PC-3 (cell line): ENCODE measurements around the gene PRR14L. TPM values are rescaled to one million over a fixed set of nuclear protein-coding genes. Genes with fewer than 3 reads are reported as not detected.
"Not testable (repeated sequence)": the region's sequence is repeated elsewhere in the genome, so short reads cannot be mapped to it uniquely, and the experiment has no call there.

Experiments
- ATAC-seq: fragments of 200-7000 bp; cut with Tn5 transposase; 2 replicates; pipeline ENCODE4 v1.9.1; 2020; ENCODE audit warnings: mild to moderate bottlenecking, moderate library complexity
- BruUV-seq: library from RNA; stranded (reverse); fragments of 400-500 nt; replicated peaks from 2 replicates; lab custom pipeline; 2021; lab: Mats Ljungman, UMichigan
- CTCF ChIA-PET: fragments of 300-600 bp; sonication (Branson Sonifier 250); formaldehyde crosslinking; loops from one replicate; lab custom pipeline; 2022; ENCODE audit warnings: antibody characterized with exemption; lab: Charles Lee
- POLR2A ChIA-PET: fragments of 300-600 bp; sonication (Branson Sonifier 250); formaldehyde crosslinking; loops from one replicate; lab custom pipeline; 2022; ENCODE audit warnings: antibody characterized with exemption; ENCODE audit not compliant: unreplicated experiment; lab: Charles Lee
- DNase-seq: peaks from one replicate; pipeline ENCODE4 v3.0.0-alpha.2; 2015
- H2AFZ ChIP-seq: fragments of 300-600 bp; sonication (generic); 2 replicates; pipeline ENCODE4 v1.6.0; 2016; ENCODE audit warnings: antibody characterized with exemption, low read length
- H3F3A ChIP-seq: fragments of 300-600 bp; sonication (generic); one replicate; pipeline ENCODE4 v1.6.0; 2017; ENCODE audit warnings: antibody characterized with exemption, low read length, control low read depth, mild to moderate bottlenecking; ENCODE audit not compliant: unreplicated experiment
- H3K27ac ChIP-seq: fragments of 300-600 bp; sonication (generic); 2 replicates; pipeline ENCODE4 v1.5.1; 2016; ENCODE audit warnings: mild to moderate bottlenecking, low read length
- H3K27me3 ChIP-seq: fragments of 300-600 bp; sonication (generic); 2 replicates; pipeline ENCODE4 v1.6.1; 2016; ENCODE audit warnings: low read length, mixed read lengths
- H3K36me3 ChIP-seq: fragments of 300-600 bp; sonication (generic); 2 replicates; pipeline ENCODE4 v1.6.1; 2016; ENCODE audit warnings: low read depth, mixed run types, low read length, mixed read lengths
- H3K4me1 ChIP-seq: fragments of 300-600 bp; sonication (generic); 2 replicates; pipeline ENCODE4 v1.5.1; 2016; ENCODE audit warnings: low read length; ENCODE audit not compliant: insufficient read depth
- H3K4me2 ChIP-seq: fragments of 300-600 bp; sonication (generic); 2 replicates; pipeline ENCODE4 v1.6.0; 2016; ENCODE audit warnings: low read length
- H3K4me3 ChIP-seq: fragments of 300-600 bp; sonication (generic); 2 replicates; pipeline ENCODE4 v1.5.1; 2016; ENCODE audit warnings: mild to moderate bottlenecking, low read length, mixed read lengths
- H3K79me2 ChIP-seq: fragments of 300-600 bp; sonication (generic); 2 replicates; pipeline ENCODE4 v1.6.1; 2017; ENCODE audit warnings: low read length, mixed read lengths
- H3K9ac ChIP-seq: fragments of 300-600 bp; sonication (generic); 2 replicates; pipeline ENCODE4 v1.6.0; 2016; ENCODE audit warnings: mild to moderate bottlenecking, low read length
- H3K9me2 ChIP-seq: fragments of 300-600 bp; sonication (generic); replicated peaks from 2 replicates; pipeline ENCODE4 v1.6.1; 2016; ENCODE audit warnings: mixed run types, low read length, mixed read lengths
- H3K9me3 ChIP-seq: fragments of 300-600 bp; sonication (generic); 2 replicates; pipeline ENCODE4 v1.6.1; 2016; ENCODE audit warnings: low read length, mixed read lengths
- H4K20me1 ChIP-seq: fragments of 300-600 bp; sonication (generic); 2 replicates; pipeline ENCODE4 v1.6.1; 2016; ENCODE audit warnings: low read length, mixed read lengths
- CTCF ChIP-seq: fragments of 300-600 bp; sonication (generic); conservative IDR thresholded peaks from 2 replicates; pipeline ENCODE4 v1.5.1; 2017; ENCODE audit warnings: antibody characterized with exemption, low read depth, mild to moderate bottlenecking, low read length
- EZH2 ChIP-seq: fragments of 300-600 bp; sonication (generic); IDR thresholded peaks from one replicate; pipeline ENCODE4 v1.6.1; 2017; ENCODE audit warnings: antibody characterized with exemption, mild to moderate bottlenecking, low read length; ENCODE audit not compliant: unreplicated experiment
- EZH2phosphoT487 ChIP-seq: fragments of 300-600 bp; sonication (generic); IDR thresholded peaks from 2 replicates; pipeline ENCODE4 v1.6.1; 2018; ENCODE audit warnings: mild to moderate bottlenecking, antibody characterized with exemption, low read length, borderline replicate concordance
- intact Hi-C: fragments of 100-400 bp; cut with micrococcal nuclease; formaldehyde crosslinking; loops from 2 replicates; pipeline ENCODE4 v1.9.0; 2023
- total RNA-seq: library from RNA; depleted of rRNA; stranded (reverse); fragments of >200 nt; gene quantifications from 2 replicates; pipeline ENCODE4 v1.2.3, GENCODE V29; 2014

Gene PRR14L
- total RNA-seq, 1 experiment from 2014 or later = 9.3 TPM

GRCh38 chr22:31678748-31679147 is 71.2 kb downstream of the PRR14L start:
- Histone ChIP-seq H3K4me3 (no peak overlapping the region), H3K9ac (no peak overlapping the region), H3K27ac (no peak overlapping the region), H3K36me3 (no peaks in the 10 kb centered on the region), H3K27me3 (no peaks in the 10 kb centered on the region), H3F3A (no peaks in the 10 kb centered on the region), H3K79me2 (no peaks in the 10 kb centered on the region), H4K20me1 (no peaks in the 10 kb centered on the region), H3K9me2 (no peaks in the 10 kb centered on the region), H3K9me3 (no peaks in the 10 kb centered on the region), H3K4me2 (no peak overlapping the region), H3K4me1 (peaks cover 11% of the 10 kb centered on the region), H2AFZ (no peak overlapping the region)
- ChIA-PET POLR2A (no interaction called here), CTCF (interaction anchor here (1.0 kb wide), 1 partner anchor 271 kb away, joined by 3 read pairs; no protein-coding TSS in a partner anchor)
- DNase-seq = no peak
- ATAC-seq = no peak
- no TSS peak for BruUV-seq
- intact Hi-C loops = no loop called here
- no peak for TF ChIP-seq EZH2phosphoT487
- TF ChIP-seq CTCF = no peak
- TF ChIP-seq EZH2 = no peak

DNA sequence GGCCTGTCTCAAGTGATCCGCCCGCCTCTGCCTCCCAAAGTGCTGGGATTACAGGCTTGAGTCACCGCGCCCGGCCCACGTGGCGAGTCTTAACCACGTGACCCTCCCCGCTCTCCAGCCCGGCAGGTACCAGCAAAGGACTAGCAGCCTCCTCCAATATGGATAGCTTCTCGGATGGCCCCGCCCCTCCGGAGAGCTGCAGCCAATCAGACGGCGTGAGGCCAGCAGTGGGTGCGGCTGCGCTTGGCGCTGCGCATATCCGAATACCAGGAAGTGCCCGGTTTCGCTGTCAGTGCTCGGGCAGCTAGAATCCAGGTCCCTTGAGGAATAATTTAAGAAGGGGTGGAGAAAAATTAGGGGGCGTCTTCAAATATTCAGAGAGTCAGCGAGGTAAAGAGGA is 73.2 kb downstream of the PRR14L start:
- H3K36me3 ChIP-seq = no peaks in the 10 kb centered on the region
- no peak overlapping the region for H3K4me3 ChIP-seq
- no peak for ATAC-seq
- peaks cover 11% of the 10 kb centered on the region for H3K4me1 ChIP-seq
- H3K4me2 ChIP-seq = no peak overlapping the region
- no peaks in the 10 kb centered on the region for H3K9me3 ChIP-seq
- no peak for TF ChIP-seq EZH2
- TF ChIP-seq CTCF = no peak
- TF ChIP-seq EZH2phosphoT487 = no peak
- no peaks in the 10 kb centered on the region for H3K27me3 ChIP-seq
- intact Hi-C loops = no loop called here
- no peaks in the 10 kb centered on the region for H3F3A ChIP-seq
- ChIA-PET CTCF (no interaction called here), POLR2A (no interaction called here)
- no TSS peak for BruUV-seq
- no peaks in the 10 kb centered on the region for H4K20me1 ChIP-seq
- H3K9me2 ChIP-seq = no peaks in the 10 kb centered on the region
- no peak overlapping the region for H2AFZ ChIP-seq
- H3K27ac ChIP-seq = no peak overlapping the region
- no peak for DNase-seq
- no peaks in the 10 kb centered on the region for H3K79me2 ChIP-seq
- H3K9ac ChIP-seq = no peak overlapping the region

DNA sequence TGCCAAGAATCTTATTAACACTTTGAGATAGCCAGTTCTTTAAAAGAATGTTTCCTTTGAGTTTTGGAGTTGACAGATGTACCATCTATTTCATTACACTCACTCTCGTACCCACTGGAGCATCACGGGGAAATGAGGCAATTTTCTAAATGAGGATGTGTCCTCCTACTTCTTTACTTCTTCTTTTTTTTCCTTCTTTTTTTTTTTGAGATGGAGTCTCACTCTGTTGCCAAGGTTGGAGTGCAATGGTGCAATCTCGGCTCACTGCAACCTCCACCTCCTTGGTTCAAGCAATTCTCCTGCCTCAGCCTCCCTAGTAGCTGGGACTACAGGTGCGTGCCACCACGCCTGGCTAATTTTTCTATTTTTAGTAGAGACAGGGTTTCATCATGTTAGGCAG is 75.7 kb downstream of the PRR14L start:
- POLR2A ChIA-PET, CTCF ChIA-PET: not testable (repeated sequence)

DNA sequence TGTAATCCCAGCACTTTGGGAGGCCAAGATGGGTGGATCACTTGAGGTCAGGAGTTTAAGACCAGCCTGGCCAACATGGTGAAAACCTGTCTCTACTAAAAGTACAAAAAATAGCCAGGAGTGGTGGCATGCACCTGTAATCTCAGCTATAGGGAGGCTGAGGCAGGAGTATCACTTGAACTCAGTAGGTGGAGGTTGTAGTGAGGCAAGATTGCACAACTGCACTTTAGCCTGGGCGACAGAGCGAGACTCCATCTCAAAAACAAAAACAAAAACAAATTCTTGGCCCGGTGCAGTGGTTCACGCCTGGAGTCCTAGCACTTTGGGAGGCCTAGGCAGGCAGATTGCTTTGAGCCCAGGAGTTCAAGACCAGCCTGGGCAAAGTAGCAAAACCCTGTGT is 81.1 kb downstream of the PRR14L start:
- H3K27ac ChIP-seq, H3K9me3 ChIP-seq, POLR2A ChIA-PET, DNase-seq, H3K4me2 ChIP-seq, H3K79me2 ChIP-seq, H3F3A ChIP-seq, H3K9ac ChIP-seq, H2AFZ ChIP-seq, H3K4me1 ChIP-seq, H3K27me3 ChIP-seq, H3K4me3 ChIP-seq, ATAC-seq, H3K36me3 ChIP-seq, BruUV-seq, H3K9me2 ChIP-seq, H4K20me1 ChIP-seq: not testable (repeated sequence)
- intact Hi-C loops = loop anchor here (10.0 kb wide), 2 partner anchors 196 to 406 kb away; no protein-coding TSS in a partner anchor
- CTCF ChIA-PET = interaction anchor here (0.6 kb wide), 1 partner anchor 62 kb away, joined by 3 read pairs; no protein-coding TSS in a partner anchor

More for the DNA sequence above, 75.7 kb downstream of the PRR14L start:
- H3K9me2 ChIP-seq, H4K20me1 ChIP-seq, H2AFZ ChIP-seq, H3K4me2 ChIP-seq, DNase-seq, H3K9me3 ChIP-seq, H3K27ac ChIP-seq, H3K79me2 ChIP-seq, H3K4me3 ChIP-seq, ATAC-seq, H3K27me3 ChIP-seq, intact Hi-C loops, BruUV-seq, H3K9ac ChIP-seq, H3K36me3 ChIP-seq, H3K4me1 ChIP-seq, H3F3A ChIP-seq: not testable (repeated sequence)
